ENCODE measurements around the gene PTK7. TPM values are rescaled to one million over a fixed set of nuclear protein-coding genes. Genes with fewer than 3 reads are reported as not detected.

PTK7 gene
- total and polyA plus RNA-seq, 2 of the 8 experiments (the other 6 are each of a cell fraction or from before 2014, with no cell fraction given): 110 to 138 TPM

GRCh38 chr6:43032326-43032725 is 43.8 kb upstream of the PTK7 start:
- CTCF ChIA-PET (ENCODE audit: partially characterized antibody): interaction anchor here (0.9 to 1.6 kb wide), 5 partner anchors 9 to 136 kb away, joined by 3 to 5 read pairs (median 4); no protein-coding TSS in a partner anchor
- no peak overlapping the region for H3K18ac ChIP-seq (ENCODE audit: extremely low read depth, low read length)
- no peak for DNase-seq (ENCODE audit: low read depth in 1 of 2, low spot score in 2 of 2)

More at GRCh38 chr6:43032326-43032725, 43.8 kb upstream of the PTK7 start:
- no peak overlapping the region for H3K56ac ChIP-seq (replicated peaks; ENCODE audit: insufficient read length, low read depth, low read length)
- H3K14ac ChIP-seq (ENCODE audit: insufficient read length): no peak overlapping the region
- no peak overlapping the region for H2BK12ac ChIP-seq (ENCODE audit: low read depth, low read length)
- H3K79me1 ChIP-seq (ENCODE audit: low read depth, low read length): no peaks in the 10 kb centered on the region
- H2BK5ac ChIP-seq (ENCODE audit: low read depth, low read length): no peak overlapping the region
- no peak overlapping the region for H3K4me2 ChIP-seq (ENCODE audit: insufficient read depth in 1 of 2, low read depth in 2 of 2, low read length in 2 of 2)
- peaks cover 2% of the 10 kb centered on the region; the same call in 1 of the 2 replicates for H3K23me2 ChIP-seq (ENCODE audit: low read depth, low read length)
- no peak overlapping the region for H3K27ac ChIP-seq (ENCODE audit: low read depth, low read length)
- H4K91ac ChIP-seq (replicated peaks; ENCODE audit: insufficient read length, low read length): no peak overlapping the region
- H3K4me1 ChIP-seq (replicated peaks in 1 of 4; ENCODE audit: control insufficient read depth in 3 of 4, insufficient read depth in 4 of 4, low read length in 3 of 4): no peaks in the 10 kb centered on the region
- no peak overlapping the region for H3K9ac ChIP-seq (replicated peaks in 1 of 4; ENCODE audit: extremely low read depth in 1 of 4, low read depth in 3 of 4, low read length in 3 of 4)
- POLR2A ChIA-PET (ENCODE audit: partially characterized antibody): interaction anchor here (0.6 to 29.7 kb wide), 8 partner anchors 9 to 741 kb away, joined by 3 to 584 read pairs (median 5); partner anchors contain the start of genes CUL7, KLHDC3, MEA1 and RRP36
- H2AFZ ChIP-seq (ENCODE audit: low read length): no peak overlapping the region
- TF ChIP-seq BCL11A (IDR thresholded peaks at IDR 0.05; ENCODE audit: low read depth in 2 of 2, low read length in 2 of 2): no peak
- no peak for TF ChIP-seq SIX5 (IDR thresholded peaks at IDR 0.05; ENCODE audit: low read depth, low read length)
- TF ChIP-seq SP4 (IDR thresholded peaks at IDR 0.05; ENCODE audit: low read length): no peak
- TF ChIP-seq KDM4A (IDR thresholded peaks at IDR 0.05; ENCODE audit: low read depth, low read length, severe bottlenecking): no peak
- TF ChIP-seq NANOG (IDR thresholded peaks at IDR 0.05; ENCODE audit: insufficient read depth, low read depth, low read length, poor library complexity, severe bottlenecking): no peak
- TF ChIP-seq EGR1 (IDR thresholded peaks at IDR 0.05; ENCODE audit: borderline replicate concordance, low read depth, low read length): no peak
- no peak for TF ChIP-seq KDM1A (IDR thresholded peaks at IDR 0.05; ENCODE audit: borderline replicate concordance, low read length)
- TF ChIP-seq SAP30 (IDR thresholded peaks at IDR 0.05; ENCODE audit: insufficient read depth, insufficient replicate concordance, low read length): no peak
- no peak for TF ChIP-seq POLR2A (IDR thresholded peaks at IDR 0.05; ENCODE audit: control extremely low read depth in 1 of 2, low read depth in 2 of 2, low read length in 2 of 2)
- TF ChIP-seq EP300 (IDR thresholded peaks at IDR 0.05; ENCODE audit: borderline replicate concordance in 1 of 2, low read depth in 2 of 2, low read length in 2 of 2): no peak
- TF ChIP-seq, protein P1, sequence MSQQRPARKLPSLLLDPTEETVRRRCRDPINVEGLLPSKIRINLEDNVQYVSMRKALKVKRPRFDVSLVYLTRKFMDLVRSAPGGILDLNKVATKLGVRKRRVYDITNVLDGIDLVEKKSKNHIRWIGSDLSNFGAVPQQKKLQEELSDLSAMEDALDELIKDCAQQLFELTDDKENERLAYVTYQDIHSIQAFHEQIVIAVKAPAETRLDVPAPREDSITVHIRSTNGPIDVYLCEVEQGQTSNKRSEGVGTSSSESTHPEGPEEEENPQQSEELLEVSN (IDR thresholded peaks at IDR 0.05): no peak
- no peak for FAIRE-seq
- peaks cover 2 to 16% of the 10 kb centered on the region in 2 experiments for H4K20me1 ChIP-seq (replicated peaks in 1 of 2; ENCODE audit: control insufficient read depth in 1 of 2, insufficient read depth in 2 of 2, low read length in 2 of 2)
- no peak overlapping the region for H2BK20ac ChIP-seq (ENCODE audit: low read length)
- peaks cover 23 to 58% (median 34%) of the 10 kb centered on the region in 4 experiments for H3K36me3 ChIP-seq (ENCODE audit: control insufficient read depth in 2 of 4, insufficient read depth in 4 of 4, low read length in 3 of 4)
- no peak overlapping the region for H2BK15ac ChIP-seq (ENCODE audit: low read length)
- H4K8ac ChIP-seq (ENCODE audit: extremely low read depth, insufficient read depth, low read length): no peak overlapping the region
- no peak overlapping the region for H2BK120ac ChIP-seq (replicated peaks; ENCODE audit: low read depth, low read length)
- H3K4me3 ChIP-seq (ENCODE audit: extremely low read depth in 1 of 4, insufficient read depth in 2 of 4, low read depth in 3 of 4, low read length in 4 of 4): no peak overlapping the region
- no peak overlapping the region for H2AK5ac ChIP-seq (ENCODE audit: low read depth, low read length)
- no peaks in the 10 kb centered on the region for H3K79me2 ChIP-seq (ENCODE audit: control insufficient read depth in 1 of 2, insufficient read depth in 2 of 2, low read length in 2 of 2)
- H3K9me3 ChIP-seq (ENCODE audit: insufficient read depth in 2 of 2, low read depth in 1 of 2, low read length in 1 of 2): no peaks in the 10 kb centered on the region
- no peak overlapping the region for H3K23ac ChIP-seq (ENCODE audit: insufficient read length)
- 93% methylated on average over 4 of the region's 4 CpGs; no CpG with 5 or more reads in 1 of the 2 experiments for WGBS, 2 experiments (ENCODE audit: extremely low coverage in 1 of 2, insufficient coverage in 1 of 2, insufficient read length in 1 of 2, insufficient replicate concordance in 2 of 2, low coverage in 1 of 2, low lambda C conversion rate in 2 of 2, missing lambda C conversion rate in 1 of 2)
- H3K27me3 ChIP-seq (replicated peaks in 1 of 4; ENCODE audit: control insufficient read depth in 3 of 4, extremely low read depth in 1 of 4, insufficient read depth in 3 of 4, low read length in 3 of 4): no peaks in the 10 kb centered on the region
- H4K5ac ChIP-seq (ENCODE audit: insufficient read length, low read depth, low read length): no peak overlapping the region
- no peak overlapping the region for H3K4ac ChIP-seq (replicated peaks; ENCODE audit: insufficient read length, low read depth, low read length)
